ENCODE results near the gene CDC42EP1. TPM values are rescaled to one million over a fixed set of nuclear protein-coding genes. Genes with fewer than 3 reads are reported as not detected.
"Not testable (repeated sequence)": the region's sequence is repeated elsewhere in the genome, so short reads cannot be mapped to it uniquely, and the experiment has no call there.

Gene CDC42EP1
- total RNA-seq, 2 experiments from 2014 or later, result not detected

DNA sequence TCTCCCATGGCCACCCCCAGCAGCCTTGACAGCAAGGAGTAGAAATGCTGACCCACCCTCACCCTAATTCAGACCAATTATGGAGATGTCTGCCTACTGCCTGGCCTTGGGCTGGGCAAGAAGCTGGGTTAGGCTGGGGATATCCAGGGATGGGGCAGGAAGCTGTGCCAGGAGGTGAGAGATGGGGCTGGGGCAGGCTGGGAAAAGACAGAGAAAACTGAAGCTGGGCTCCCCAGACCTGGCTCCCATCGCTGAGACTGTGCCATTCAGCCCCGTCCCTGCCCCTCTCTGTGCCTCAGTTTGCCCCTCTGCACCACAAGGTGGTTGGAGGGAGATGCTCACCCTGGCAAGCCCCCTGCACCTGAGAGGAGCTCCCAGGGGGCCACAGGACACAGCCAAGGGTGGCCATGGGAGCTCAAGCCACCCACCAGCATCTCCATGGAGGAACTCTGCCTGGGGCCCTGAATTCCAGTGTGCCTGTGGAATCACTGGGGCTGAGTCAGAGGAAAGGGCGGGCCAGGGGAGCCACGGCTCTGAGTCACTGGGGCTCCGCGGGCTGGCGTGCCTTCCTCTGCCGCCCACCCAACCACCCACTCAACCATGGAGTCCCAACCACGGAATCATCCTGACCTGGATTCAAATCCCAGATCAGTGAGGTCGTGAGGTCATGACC is 35.1 kb upstream of the CDC42EP1 start:
- CTCF ChIA-PET, result no interaction called here
- peaks cover 0 to 6% of the 10 kb centered on the region in 2 experiments for H3K9me3 ChIP-seq (ENCODE audit: control insufficient read depth in 1 of 2, insufficient read depth in 1 of 2, low read length in 2 of 2)

GRCh38 chr22:37525746-37526350 is 34.4 kb upstream of the CDC42EP1 start:
- Mint-ChIP-seq H3K36me3 (ENCODE audit: low read depth) (no peaks in the 10 kb centered on the region), H3K4me3 (no peak overlapping the region), H3K4me1 (ENCODE audit: low read depth) (peaks cover 8% of the 10 kb centered on the region), H3K9me3 (no peaks in the 10 kb centered on the region), H3K27ac (no peak overlapping the region), H3K27me3 (peaks cover 41% of the 10 kb centered on the region)
- ATAC-seq (ENCODE audit: poor library complexity) (no peak), DNase-seq (no peak)
- CTCF ChIA-PET, result no interaction called here
- no peak overlapping the region for H3K27ac ChIP-seq (ENCODE audit: low read depth in 1 of 2, low read length in 2 of 2)
- TF ChIP-seq, protein P1, sequence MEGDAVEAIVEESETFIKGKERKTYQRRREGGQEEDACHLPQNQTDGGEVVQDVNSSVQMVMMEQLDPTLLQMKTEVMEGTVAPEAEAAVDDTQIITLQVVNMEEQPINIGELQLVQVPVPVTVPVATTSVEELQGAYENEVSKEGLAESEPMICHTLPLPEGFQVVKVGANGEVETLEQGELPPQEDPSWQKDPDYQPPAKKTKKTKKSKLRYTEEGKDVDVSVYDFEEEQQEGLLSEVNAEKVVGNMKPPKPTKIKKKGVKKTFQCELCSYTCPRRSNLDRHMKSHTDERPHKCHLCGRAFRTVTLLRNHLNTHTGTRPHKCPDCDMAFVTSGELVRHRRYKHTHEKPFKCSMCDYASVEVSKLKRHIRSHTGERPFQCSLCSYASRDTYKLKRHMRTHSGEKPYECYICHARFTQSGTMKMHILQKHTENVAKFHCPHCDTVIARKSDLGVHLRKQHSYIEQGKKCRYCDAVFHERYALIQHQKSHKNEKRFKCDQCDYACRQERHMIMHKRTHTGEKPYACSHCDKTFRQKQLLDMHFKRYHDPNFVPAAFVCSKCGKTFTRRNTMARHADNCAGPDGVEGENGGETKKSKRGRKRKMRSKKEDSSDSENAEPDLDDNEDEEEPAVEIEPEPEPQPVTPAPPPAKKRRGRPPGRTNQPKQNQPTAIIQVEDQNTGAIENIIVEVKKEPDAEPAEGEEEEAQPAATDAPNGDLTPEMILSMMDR (IDR thresholded peaks at IDR 0.05), result no peak
- intact Hi-C loops (cut with DNase I, micrococcal nuclease), result no loop called here
- peaks cover 6% of the 10 kb centered on the region for H3K4me1 ChIP-seq (ENCODE audit: insufficient read depth, low read length)
- H3K27me3 ChIP-seq (ENCODE audit: control insufficient read depth in 1 of 2, insufficient read depth in 2 of 2, low read length in 2 of 2), result peaks cover 25 to 30% of the 10 kb centered on the region in 2 experiments
- POLR2A ChIA-PET, result no interaction called here
- peaks cover 0 to 6% of the 10 kb centered on the region in 2 experiments for H3K9me3 ChIP-seq (ENCODE audit: control insufficient read depth in 1 of 2, insufficient read depth in 1 of 2, low read length in 2 of 2)
- no peak overlapping the region for H3K4me3 ChIP-seq (ENCODE audit: low read length)
- H3K36me3 ChIP-seq (ENCODE audit: insufficient read depth, low read length), result no peaks in the 10 kb centered on the region

More for the DNA sequence above, 35.1 kb upstream of the CDC42EP1 start:
- peak in 2 of 14 experiments; percentile 38 to 54 for DNase-seq
- Mint-ChIP-seq H3K4me1 (ENCODE audit: low read depth) (peaks cover 8% of the 10 kb centered on the region), H3K4me3 (no peak overlapping the region), H3K36me3 (ENCODE audit: low read depth) (no peaks in the 10 kb centered on the region), H3K27me3 (peaks cover 45% of the 10 kb centered on the region), H3K9me3 (no peaks in the 10 kb centered on the region), H3K27ac (no peak overlapping the region)
- no peak overlapping the region for H3K27ac ChIP-seq (ENCODE audit: low read depth in 1 of 2, low read length in 2 of 2)
- peaks cover 6% of the 10 kb centered on the region for H3K4me1 ChIP-seq (ENCODE audit: insufficient read depth, low read length)
- H3K36me3 ChIP-seq (ENCODE audit: insufficient read depth, low read length), result no peaks in the 10 kb centered on the region
- no peak overlapping the region for H3K4me3 ChIP-seq (ENCODE audit: low read length)
- peaks cover 32 to 36% of the 10 kb centered on the region in 2 experiments for H3K27me3 ChIP-seq (ENCODE audit: control insufficient read depth in 1 of 2, insufficient read depth in 2 of 2, low read length in 2 of 2)
- TF ChIP-seq, protein P1 (IDR thresholded peaks at IDR 0.05), result no peak
- intact Hi-C loops (cut with DNase I, micrococcal nuclease), result no loop called here
- POLR2A ChIA-PET, result no interaction called here
- ATAC-seq (ENCODE audit: poor library complexity), result no peak

DNA sequence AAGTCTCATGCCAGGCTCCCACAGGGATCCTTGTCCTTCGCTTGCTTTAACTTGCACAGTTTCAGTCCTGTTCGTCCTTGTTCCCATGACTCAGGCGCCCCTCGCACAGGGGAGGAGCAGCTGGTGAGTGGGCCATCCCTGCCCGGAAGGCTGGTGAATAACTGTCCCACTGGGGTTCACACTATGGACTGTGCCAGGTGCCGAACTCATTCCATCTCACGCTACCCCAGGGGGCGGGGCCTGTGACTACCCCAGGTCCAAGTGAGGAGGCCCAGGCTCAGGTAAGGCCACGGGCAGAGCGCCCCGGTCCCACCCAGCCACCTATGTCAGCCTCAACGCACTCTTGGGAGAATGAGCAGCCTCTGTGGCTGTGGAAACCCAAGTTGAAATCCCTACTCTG is 33.9 kb upstream of the CDC42EP1 start:
- no peak overlapping the region for H3K27ac Mint-ChIP-seq
- TF ChIP-seq, protein P1 (IDR thresholded peaks at IDR 0.05), result no peak
- no peak for DNase-seq
- intact Hi-C loops (cut with DNase I, micrococcal nuclease), result no loop called here
- ChIA-PET CTCF (no interaction called here), POLR2A (no interaction called here)
- no peak overlapping the region for H3K4me3 Mint-ChIP-seq
- H3K36me3 Mint-ChIP-seq (ENCODE audit: low read depth), result no peaks in the 10 kb centered on the region
- Histone ChIP-seq H3K4me1 (ENCODE audit: insufficient read depth, low read length) (peaks cover 6% of the 10 kb centered on the region), H3K36me3 (ENCODE audit: insufficient read depth, low read length) (no peaks in the 10 kb centered on the region), H3K27ac (ENCODE audit: low read depth in 1 of 2, low read length in 2 of 2) (no peak overlapping the region), H3K27me3 (ENCODE audit: control insufficient read depth in 1 of 2, insufficient read depth in 2 of 2, low read length in 2 of 2) (peaks cover 20 to 25% of the 10 kb centered on the region in 2 experiments), H3K4me3 (ENCODE audit: low read length) (no peak overlapping the region), H3K9me3 (ENCODE audit: control insufficient read depth in 1 of 2, insufficient read depth in 1 of 2, low read length in 2 of 2) (peaks cover 0 to 6% of the 10 kb centered on the region in 2 experiments)
- peaks cover 35% of the 10 kb centered on the region for H3K27me3 Mint-ChIP-seq
- no peaks in the 10 kb centered on the region for H3K9me3 Mint-ChIP-seq
- H3K4me1 Mint-ChIP-seq (ENCODE audit: low read depth), result peaks cover 8% of the 10 kb centered on the region
- ATAC-seq (ENCODE audit: poor library complexity), result no peak

DNA sequence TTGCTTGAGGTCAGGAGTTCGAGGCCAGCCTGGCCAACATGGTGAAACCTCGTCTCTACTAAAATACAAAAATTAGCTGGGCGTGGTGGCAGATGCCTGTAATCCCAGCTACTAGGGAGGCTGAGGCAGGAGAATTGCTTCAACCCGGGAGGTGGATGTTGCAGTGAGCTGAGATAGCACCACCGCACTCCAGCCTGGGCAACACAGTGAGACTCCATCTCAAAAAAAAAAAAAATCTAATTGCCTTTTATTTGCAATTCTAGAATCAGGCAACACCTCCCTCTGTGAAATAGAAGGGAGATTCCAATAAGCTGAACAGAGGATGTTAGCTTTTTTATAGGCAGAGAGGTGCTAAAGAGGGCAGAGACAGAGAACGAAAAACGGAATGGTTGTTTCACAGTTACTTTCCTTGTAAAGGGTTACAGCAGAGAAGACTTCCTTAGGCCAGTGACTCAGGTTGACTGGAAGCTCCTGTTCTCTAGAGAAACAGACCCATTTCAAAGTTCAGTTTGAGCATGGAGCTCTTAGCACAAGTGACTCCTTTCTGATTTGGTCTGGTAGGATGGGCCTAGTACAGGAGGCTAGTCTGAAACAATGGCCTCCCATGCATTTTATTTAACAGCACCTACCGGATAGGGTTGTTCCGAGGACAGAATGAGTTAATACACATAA is 33.1 kb upstream of the CDC42EP1 start:
- H3K9me3 Mint-ChIP-seq; H3K36me3 Mint-ChIP-seq (ENCODE audit: low read depth); DNase-seq; H3K27ac Mint-ChIP-seq; H3K4me3 Mint-ChIP-seq; H3K9me3 ChIP-seq (ENCODE audit: control insufficient read depth in 1 of 2, insufficient read depth in 1 of 2, low read length in 2 of 2); H3K4me1 ChIP-seq (ENCODE audit: insufficient read depth, low read length); POLR2A ChIA-PET; H3K4me3 ChIP-seq (ENCODE audit: low read length); H3K36me3 ChIP-seq (ENCODE audit: insufficient read depth, low read length); H3K4me1 Mint-ChIP-seq (ENCODE audit: low read depth); H3K27ac ChIP-seq (ENCODE audit: low read depth in 1 of 2, low read length in 2 of 2); ATAC-seq (ENCODE audit: poor library complexity); intact Hi-C loops (cut with DNase I, micrococcal nuclease): not testable (repeated sequence)
- peaks cover 27% of the 10 kb centered on the region for H3K27me3 Mint-ChIP-seq
- CTCF ChIA-PET, result interaction anchor here (1.0 kb wide), 1 partner anchor 22 kb away, joined by 6 read pairs; no protein-coding TSS in a partner anchor
- H3K27me3 ChIP-seq (ENCODE audit: control insufficient read depth in 1 of 2, insufficient read depth in 2 of 2, low read length in 2 of 2), result peaks cover 12 to 16% of the 10 kb centered on the region in 2 experiments

DNA sequence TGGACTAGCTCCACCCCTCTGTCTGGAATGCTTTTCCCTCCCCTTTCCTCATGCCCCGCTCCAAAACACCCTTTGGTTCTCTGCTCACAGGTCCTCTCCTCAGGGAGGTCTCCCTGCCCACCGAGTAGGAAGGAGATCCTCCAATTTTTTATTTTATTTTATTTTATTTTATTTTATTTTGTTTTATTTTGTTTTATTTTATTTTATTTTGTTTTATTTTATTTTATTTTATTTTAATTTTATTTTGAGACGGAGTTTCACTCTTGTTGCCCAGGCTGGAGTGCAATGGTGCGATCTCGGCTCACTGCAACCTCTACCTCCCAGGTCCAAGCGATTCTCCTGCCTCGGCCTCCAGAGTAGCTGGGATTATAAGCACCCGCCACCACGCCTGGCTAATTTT is 32.3 kb upstream of the CDC42EP1 start:
- H3K4me1 ChIP-seq (ENCODE audit: insufficient read depth, low read length); intact Hi-C loops (cut with DNase I, micrococcal nuclease); H3K9me3 Mint-ChIP-seq; H3K27ac Mint-ChIP-seq; H3K27ac ChIP-seq (ENCODE audit: low read depth in 1 of 2, low read length in 2 of 2); H3K4me3 Mint-ChIP-seq; H3K4me3 ChIP-seq (ENCODE audit: low read length); POLR2A ChIA-PET; ATAC-seq (ENCODE audit: poor library complexity); H3K9me3 ChIP-seq (ENCODE audit: control insufficient read depth in 1 of 2, insufficient read depth in 1 of 2, low read length in 2 of 2); H3K36me3 Mint-ChIP-seq (ENCODE audit: low read depth); DNase-seq; H3K36me3 ChIP-seq (ENCODE audit: insufficient read depth, low read length); H3K4me1 Mint-ChIP-seq (ENCODE audit: low read depth): not testable (repeated sequence)
- CTCF ChIA-PET, result interaction anchor here (1.0 kb wide), 1 partner anchor 21 kb away, joined by 6 read pairs; no protein-coding TSS in a partner anchor
- H3K27me3 ChIP-seq (ENCODE audit: control insufficient read depth in 1 of 2, insufficient read depth in 2 of 2, low read length in 2 of 2), result peaks cover 9 to 11% of the 10 kb centered on the region in 2 experiments
- H3K27me3 Mint-ChIP-seq, result peaks cover 19% of the 10 kb centered on the region
